ENCODE data around the gene ACTN4. TPM values are rescaled to one million over a fixed set of nuclear protein-coding genes. Genes with fewer than 3 reads are reported as not detected.
"Not testable (repeated sequence)": the region's sequence is repeated elsewhere in the genome, so short reads cannot be mapped to it uniquely, and the experiment has no call there.

ACTN4 gene
- total RNA-seq, 2 experiments from 2014 or later: 357 to 373 TPM

- Mint-ChIP-seq H3K36me3 (ENCODE audit: low read depth) (peaks cover 52% of the 10 kb centered on the region), H3K4me1 (ENCODE audit: low read depth) (peaks cover 49% of the 10 kb centered on the region)
Measured at GRCh38 chr19:38619361-38620174, 27.9 kb upstream of the ACTN4 start.

GRCh38 chr19:38624822-38625221 is 22.6 kb upstream of the ACTN4 start:
- peaks cover 12% of the 10 kb centered on the region for H3K4me1 Mint-ChIP-seq (ENCODE audit: low read depth)
- no peak for DNase-seq
- H3K36me3 Mint-ChIP-seq (ENCODE audit: low read depth): peaks cover 63% of the 10 kb centered on the region
- no peak overlapping the region for H3K27ac Mint-ChIP-seq
- no peaks in the 10 kb centered on the region for H3K9me3 Mint-ChIP-seq (ENCODE audit: insufficient read depth)
- ATAC-seq: no peak
- POLR2A ChIA-PET: no interaction called here
- H3K27me3 Mint-ChIP-seq (ENCODE audit: low read depth): no peaks in the 10 kb centered on the region
- H3K4me3 Mint-ChIP-seq: no peak overlapping the region
- CTCF ChIA-PET: interaction anchor here (1.9 kb wide), 1 partner anchor 10 kb away, joined by 11 read pairs; no protein-coding TSS in a partner anchor

More at GRCh38 chr19:38619361-38620174, 27.9 kb upstream of the ACTN4 start:
- H3K27ac Mint-ChIP-seq: peak overlapping the region; percentile 99
- no peaks in the 10 kb centered on the region for H3K27me3 Mint-ChIP-seq (ENCODE audit: low read depth)
- CTCF ChIA-PET: interaction anchor here (0.6 to 5.7 kb wide), 11 partner anchors 16 to 310 kb away, joined by 3 to 65 read pairs (median 6); partner anchors contain the start of genes ECH1, FAM98C, MRPS12 and NFKBIB
- no peaks in the 10 kb centered on the region for H3K9me3 Mint-ChIP-seq (ENCODE audit: insufficient read depth)
- ATAC-seq (no peak), DNase-seq (no peak)
- POLR2A ChIA-PET: interaction anchor here (0.7 to 1.7 kb wide), 5 partner anchors 18 to 230 kb away, joined by 3 to 5 read pairs (median 3); no protein-coding TSS in a partner anchor
- H3K4me3 Mint-ChIP-seq: peak overlapping the region; percentile 100

DNA sequence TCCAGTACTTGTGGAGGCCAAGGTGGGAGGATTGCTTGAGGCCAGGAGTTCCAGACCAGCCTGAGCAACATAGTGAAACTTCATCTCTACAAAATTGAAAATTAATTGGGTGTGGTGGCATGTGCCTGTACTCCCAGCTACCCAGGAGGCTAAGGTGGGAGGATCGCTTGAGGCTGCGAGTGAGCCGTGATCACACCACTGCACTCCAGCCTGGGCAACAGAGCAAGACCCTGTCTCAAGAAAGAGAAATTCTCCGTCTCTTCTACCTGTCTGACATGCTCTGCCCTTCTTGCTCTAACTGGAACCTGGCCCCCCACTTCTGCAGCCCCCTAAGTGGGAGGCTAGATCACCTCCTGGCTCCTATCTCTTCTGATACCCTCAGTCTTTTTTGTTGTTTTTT is 21.0 kb upstream of the ACTN4 start:
- ChIA-PET POLR2A (no interaction called here), CTCF (interaction anchor here (1.9 kb wide), 1 partner anchor 8 kb away, joined by 11 read pairs; no protein-coding TSS in a partner anchor)
- H3K4me3 Mint-ChIP-seq: no peak overlapping the region
- no peaks in the 10 kb centered on the region for H3K27me3 Mint-ChIP-seq (ENCODE audit: low read depth)
- H3K27ac Mint-ChIP-seq: no peak overlapping the region
- peaks cover 4% of the 10 kb centered on the region for H3K4me1 Mint-ChIP-seq (ENCODE audit: low read depth)
- ATAC-seq (no peak), DNase-seq (no peak)
- peaks cover 62% of the 10 kb centered on the region for H3K36me3 Mint-ChIP-seq (ENCODE audit: low read depth)
- no peaks in the 10 kb centered on the region for H3K9me3 Mint-ChIP-seq (ENCODE audit: insufficient read depth)

DNA sequence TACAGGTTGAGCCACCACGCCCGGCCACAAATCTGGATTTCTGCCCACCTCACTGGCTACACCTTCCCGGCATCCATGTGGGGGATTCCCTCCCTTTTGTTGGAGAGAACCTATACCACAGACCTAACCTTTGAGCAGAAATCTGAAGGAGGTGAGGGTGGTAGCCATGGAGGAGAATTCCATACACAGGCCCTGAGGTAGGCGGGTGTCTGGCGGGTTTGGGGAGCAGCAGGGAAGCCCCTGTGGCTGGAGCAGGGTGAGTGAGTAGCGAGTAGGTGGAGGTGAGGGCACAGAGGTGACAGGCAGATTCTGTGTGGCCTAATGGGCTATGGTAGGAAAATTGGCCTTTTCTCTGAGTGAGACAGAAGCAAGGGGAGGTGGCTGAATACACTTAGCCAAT is 17.9 kb upstream of the ACTN4 start:
- CTCF ChIA-PET: interaction anchor here (0.7 to 1.2 kb wide), 2 partner anchors 84 to 91 kb away, joined by 3 read pairs; no protein-coding TSS in a partner anchor
- Mint-ChIP-seq H3K4me3 (no peak overlapping the region), H3K27me3 (ENCODE audit: low read depth) (no peaks in the 10 kb centered on the region), H3K4me1 (ENCODE audit: low read depth) (peaks cover 4% of the 10 kb centered on the region), H3K36me3 (ENCODE audit: low read depth) (peaks cover 64% of the 10 kb centered on the region), H3K27ac (no peak overlapping the region), H3K9me3 (ENCODE audit: insufficient read depth) (no peaks in the 10 kb centered on the region)
- POLR2A ChIA-PET: interaction anchor here (0.5 to 0.6 kb wide), 3 partner anchors 217 to 1307 kb away, joined by 3 to 4 read pairs (median 3); no protein-coding TSS in a partner anchor
- DNase-seq: no peak
- no peak for ATAC-seq

GRCh38 chr19:38631301-38631700 is 16.1 kb upstream of the ACTN4 start:
- ATAC-seq; H3K4me3 Mint-ChIP-seq; H3K27ac Mint-ChIP-seq; H3K9me3 Mint-ChIP-seq (ENCODE audit: insufficient read depth); CTCF ChIA-PET; H3K27me3 Mint-ChIP-seq (ENCODE audit: low read depth); POLR2A ChIA-PET; DNase-seq: not testable (repeated sequence)
- Mint-ChIP-seq H3K36me3 (ENCODE audit: low read depth) (peaks cover 68% of the 10 kb centered on the region), H3K4me1 (ENCODE audit: low read depth) (peaks cover 20% of the 10 kb centered on the region)

- ATAC-seq; H3K4me3 Mint-ChIP-seq; POLR2A ChIA-PET; H3K9me3 Mint-ChIP-seq (ENCODE audit: insufficient read depth); H3K27me3 Mint-ChIP-seq (ENCODE audit: low read depth); H3K27ac Mint-ChIP-seq; DNase-seq: not testable (repeated sequence)
- Mint-ChIP-seq H3K4me1 (ENCODE audit: low read depth) (peaks cover 26% of the 10 kb centered on the region), H3K36me3 (ENCODE audit: low read depth) (peaks cover 67% of the 10 kb centered on the region)
- CTCF ChIA-PET: interaction anchor here (0.9 to 5.7 kb wide), 2 partner anchors 116 to 229 kb away, joined by 4 to 72 read pairs; no protein-coding TSS in a partner anchor
Measured at GRCh38 chr19:38631811-38632475, 15.5 kb upstream of the ACTN4 start.

GRCh38 chr19:38632476-38633213 is 14.8 kb upstream of the ACTN4 start:
- no peak for ATAC-seq
- Mint-ChIP-seq H3K9me3 (ENCODE audit: insufficient read depth) (no peaks in the 10 kb centered on the region), H3K27me3 (ENCODE audit: low read depth) (no peaks in the 10 kb centered on the region), H3K4me1 (ENCODE audit: low read depth) (peaks cover 32% of the 10 kb centered on the region), H3K36me3 (ENCODE audit: low read depth) (peaks cover 68% of the 10 kb centered on the region), H3K27ac (peak overlapping the region; percentile 34), H3K4me3 (no peak overlapping the region)
- no peak for DNase-seq
- POLR2A ChIA-PET: interaction anchor here (1.0 kb wide), 1 partner anchor 119 kb away, joined by 3 read pairs; no protein-coding TSS in a partner anchor
- CTCF ChIA-PET: interaction anchor here (0.9 to 6.2 kb wide), 4 partner anchors 13 to 230 kb away, joined by 4 to 72 read pairs (median 61); partner anchors contain the start of genes EIF3K, FAM98C and MAP4K1

DNA sequence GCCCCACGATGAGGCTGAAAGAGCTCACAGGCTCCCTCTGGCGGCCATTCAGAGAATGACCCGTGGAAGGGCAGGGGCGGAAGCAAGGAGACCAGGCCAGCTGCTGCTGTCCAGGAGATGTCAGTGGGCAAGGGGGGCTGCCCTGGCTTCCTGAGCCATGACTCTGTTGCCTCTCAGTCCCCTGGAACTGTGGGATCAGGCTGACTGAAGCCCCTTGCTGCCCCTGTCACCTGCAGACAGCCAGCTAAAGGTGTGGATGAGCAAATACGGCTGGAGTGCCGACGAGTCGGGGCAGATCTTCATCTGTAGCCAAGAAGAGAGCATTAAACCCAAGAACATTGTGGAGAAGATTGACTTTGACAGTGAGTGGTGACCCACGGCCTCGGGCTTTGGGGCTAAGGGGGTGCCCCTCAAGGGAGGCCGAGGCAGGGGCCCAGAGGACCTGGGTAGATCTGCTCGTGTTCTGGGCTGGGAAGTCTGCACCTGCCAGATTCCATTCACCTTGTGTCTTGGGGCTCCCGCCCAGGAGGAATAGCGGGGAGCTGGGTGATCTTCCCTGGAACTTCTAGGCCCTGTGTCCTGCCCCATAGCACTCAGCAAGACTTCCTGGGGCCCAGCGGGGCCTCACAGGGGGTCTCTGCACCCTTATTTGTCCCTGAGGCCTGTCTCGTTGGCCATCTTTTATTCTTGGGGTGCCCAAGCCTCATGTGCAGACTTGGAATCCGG is 12.5 kb upstream of the ACTN4 start:
- CTCF ChIA-PET: interaction anchor here (0.7 to 6.2 kb wide), 40 partner anchors 9 to 335 kb away, joined by 3 to 72 read pairs (median 5); partner anchors contain the start of genes ACTN4, EIF3K, FAM98C and MAP4K1
- Mint-ChIP-seq H3K4me1 (ENCODE audit: low read depth) (peaks cover 36% of the 10 kb centered on the region), H3K4me3 (no peak overlapping the region), H3K27me3 (ENCODE audit: low read depth) (no peaks in the 10 kb centered on the region), H3K36me3 (ENCODE audit: low read depth) (peaks cover 50% of the 10 kb centered on the region), H3K9me3 (ENCODE audit: insufficient read depth) (no peaks in the 10 kb centered on the region), H3K27ac (peak overlapping the region; percentile 83)
- DNase-seq (peak; percentile 81), ATAC-seq (peak; percentile 21)
- POLR2A ChIA-PET: interaction anchor here (1.0 kb wide), 1 partner anchor 119 kb away, joined by 3 read pairs; no protein-coding TSS in a partner anchor

GRCh38 chr19:38635483-38636399 is 11.7 kb upstream of the ACTN4 start:
- peak overlapping the region; percentile 77 for H3K27ac Mint-ChIP-seq
- H3K4me3 Mint-ChIP-seq: no peak overlapping the region
- no peaks in the 10 kb centered on the region for H3K9me3 Mint-ChIP-seq (ENCODE audit: insufficient read depth)
- H3K27me3 Mint-ChIP-seq (ENCODE audit: low read depth): no peaks in the 10 kb centered on the region
- H3K4me1 Mint-ChIP-seq (ENCODE audit: low read depth): peaks cover 40% of the 10 kb centered on the region
- CTCF ChIA-PET: interaction anchor here (0.9 to 6.2 kb wide), 38 partner anchors 8 to 295 kb away, joined by 3 to 72 read pairs (median 5); partner anchors contain the start of genes ACTN4, EIF3K, FAM98C and GGN
- POLR2A ChIA-PET: interaction anchor here (1.0 kb wide), 1 partner anchor 120 kb away, joined by 3 read pairs; no protein-coding TSS in a partner anchor
- ATAC-seq (no peak), DNase-seq (no peak)
- peaks cover 48% of the 10 kb centered on the region for H3K36me3 Mint-ChIP-seq (ENCODE audit: low read depth)

DNA sequence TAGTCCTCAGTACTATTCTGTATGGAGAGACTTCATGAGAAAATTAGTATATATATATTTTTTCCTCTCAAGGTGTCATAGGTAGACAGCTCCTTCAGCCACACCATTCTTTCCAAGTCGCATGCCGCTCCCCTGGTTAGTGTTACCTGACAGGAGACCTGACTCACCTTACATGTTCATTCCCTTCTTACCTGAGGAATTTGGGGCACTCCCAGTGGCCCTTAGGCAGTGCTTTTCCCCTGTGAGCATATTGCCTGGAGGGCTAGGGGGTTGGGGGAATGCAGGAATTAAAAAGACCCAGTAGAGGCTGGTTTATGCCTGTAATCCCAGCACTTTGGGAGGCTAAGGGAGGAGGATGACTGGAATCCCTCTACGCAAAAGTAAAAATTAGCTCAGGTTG is 9.0 kb upstream of the ACTN4 start:
- ATAC-seq (no peak), DNase-seq (no peak)
- Mint-ChIP-seq H3K36me3 (ENCODE audit: low read depth) (peaks cover 30% of the 10 kb centered on the region), H3K4me3 (no peak overlapping the region), H3K27ac (no peak overlapping the region), H3K9me3 (ENCODE audit: insufficient read depth) (no peaks in the 10 kb centered on the region), H3K27me3 (ENCODE audit: low read depth) (no peaks in the 10 kb centered on the region), H3K4me1 (ENCODE audit: low read depth) (peaks cover 43% of the 10 kb centered on the region)
- CTCF ChIA-PET: interaction anchor here (0.8 to 6.2 kb wide), 4 partner anchors 8 to 314 kb away, joined by 3 to 65 read pairs (median 10); partner anchors contain the start of genes ACTN4, EIF3K, MAP4K1 and MRPS12
- POLR2A ChIA-PET: no interaction called here

All from activated CD8-positive, alpha-beta T cell treated with anti-CD3 and anti-CD28 coated beads, Interleukin-2, amount 10 ng/mL, durations not matched to agents 7 days and 5 days (primary cell).